ENCODE data around the gene CRABP1.
"Not testable (repeated sequence)": the region's sequence is repeated elsewhere in the genome, so short reads cannot be mapped to it uniquely, and the experiment has no call there.

Gene CRABP1

GRCh38 chr15:78374436-78375393 lies 34.6 kb downstream of the CRABP1 start:
- no peak for DNase-seq (ENCODE audit: low read depth in 2 of 2)

GRCh38 chr15:78380143-78380542 lies 40.0 kb downstream of the CRABP1 start:
- DNase-seq (ENCODE audit: low read depth in 2 of 2), result not testable (repeated sequence)

GRCh38 chr15:78382114-78382880 lies 42.1 kb downstream of the CRABP1 start:
- DNase-seq (ENCODE audit: low read depth in 2 of 2), result no peak

- no peak for DNase-seq (ENCODE audit: low read depth in 2 of 2)
Measured at GRCh38 chr15:78384651-78385050, 44.5 kb downstream of the CRABP1 start.

- DNase-seq (ENCODE audit: low read depth in 2 of 2), result no peak
Measured at GRCh38 chr15:78387246-78388037, 47.3 kb downstream of the CRABP1 start.

- no peak for DNase-seq (ENCODE audit: low read depth in 2 of 2)
Measured at GRCh38 chr15:78388865-78389264, 48.7 kb downstream of the CRABP1 start.

- no peak for DNase-seq (ENCODE audit: low read depth in 2 of 2)
Measured at GRCh38 chr15:78389322-78389721, 49.2 kb downstream of the CRABP1 start.

- DNase-seq (ENCODE audit: low read depth in 2 of 2), result no peak
Measured at GRCh38 chr15:78389738-78390137, 49.6 kb downstream of the CRABP1 start.

GRCh38 chr15:78390242-78390641 lies 50.1 kb downstream of the CRABP1 start:
- DNase-seq (ENCODE audit: low read depth in 2 of 2), result no peak

- DNase-seq (ENCODE audit: low read depth in 2 of 2), result no peak
Measured at GRCh38 chr15:78390826-78391225, 50.7 kb downstream of the CRABP1 start.

- DNase-seq (ENCODE audit: low read depth in 2 of 2), result no peak
Measured at GRCh38 chr15:78391781-78392180, 51.6 kb downstream of the CRABP1 start.

- DNase-seq (ENCODE audit: low read depth in 2 of 2), result no peak
Measured at GRCh38 chr15:78392430-78392829, 52.3 kb downstream of the CRABP1 start.

GRCh38 chr15:78393137-78393536 lies 53.0 kb downstream of the CRABP1 start:
- DNase-seq (ENCODE audit: low read depth in 2 of 2), result no peak

GRCh38 chr15:78394026-78394425 lies 53.9 kb downstream of the CRABP1 start:
- no peak for DNase-seq (ENCODE audit: low read depth in 2 of 2)

GRCh38 chr15:78394981-78395616 lies 54.9 kb downstream of the CRABP1 start:
- no peak for DNase-seq (ENCODE audit: low read depth in 2 of 2)

- no peak for DNase-seq (ENCODE audit: low read depth in 2 of 2)
Measured at GRCh38 chr15:78396186-78396814, 56.1 kb downstream of the CRABP1 start.

- no peak for DNase-seq (ENCODE audit: low read depth in 2 of 2)
Measured at GRCh38 chr15:78396976-78397375, 56.8 kb downstream of the CRABP1 start.

- DNase-seq (ENCODE audit: low read depth in 2 of 2), result no peak
Measured at GRCh38 chr15:78397382-78397781, 57.2 kb downstream of the CRABP1 start.

Data from stimulated activated CD4-positive, alpha-beta T cell treated with anti-CD3 and anti-CD28 coated beads, Interleukin-12 subunit alpha, Interleukin-12 subunit beta, amount 100 ng/mL, for 24 hours (primary cell).